AG04450 (cell line): ENCODE results near the gene MAD1L1. TPM values are rescaled to one million over a fixed set of nuclear protein-coding genes. Genes with fewer than 3 reads are reported as not detected.

Experiments used
- CTCF ChIA-PET: fragments of 300-600, 350-600 bp; formaldehyde crosslinking; extraction: SDS; loops from one replicate; lab custom pipeline; 2022; ENCODE audit warnings: antibody characterized with exemption, inconsistent platforms; lab: Charles Lee
- POLR2A ChIA-PET: fragments of 350-600 bp; formaldehyde crosslinking; extraction: SDS; loops from one replicate; lab custom pipeline; 2021; ENCODE audit warnings: antibody characterized with exemption, inconsistent platforms; lab: Yijun Ruan, JAX
- DNase-seq: peaks from one replicate; pipeline ENCODE4 v3.0.0-alpha.2; 2011; ENCODE audit warnings: low read depth, low spot score
- H3K27ac ChIP-seq: one replicate; pipeline ENCODE4 v1.5.1; 2012; ENCODE audit warnings: low read depth, low read length, control low read depth
- H3K27me3 ChIP-seq: one replicate; pipeline ENCODE4 v1.6.0; 2012; ENCODE audit warnings: low read length; ENCODE audit not compliant: control insufficient read depth, insufficient read depth
- H3K4me3 ChIP-seq: 2 replicates; pipeline ENCODE4 v1.5.1; 2011; ENCODE audit warnings: mild to moderate bottlenecking, low read depth, low read length, control low read depth
- H3K9me3 ChIP-seq: 2 replicates; pipeline ENCODE4 v1.5.1; 2012; ENCODE audit warnings: low read length; ENCODE audit not compliant: control insufficient read depth, insufficient read depth
- polyA plus RNA-seq: library from polyadenylated mRNA; depleted of rRNA; stranded (reverse); fragments of >200 nt; gene quantifications from 2 replicates; pipeline ENCODE4 v1.2.3, GENCODE V29; 2011
- TF ChIP-seq, protein P1 (sequence below): IDR thresholded peaks from 2 replicates; pipeline ENCODE4 v1.5.1; 2011; ENCODE audit warnings: low read depth, low read length, control low read depth, inconsistent platforms

MAD1L1 gene
- polyA plus RNA-seq, 1 experiment, result 11.9 TPM

DNA sequence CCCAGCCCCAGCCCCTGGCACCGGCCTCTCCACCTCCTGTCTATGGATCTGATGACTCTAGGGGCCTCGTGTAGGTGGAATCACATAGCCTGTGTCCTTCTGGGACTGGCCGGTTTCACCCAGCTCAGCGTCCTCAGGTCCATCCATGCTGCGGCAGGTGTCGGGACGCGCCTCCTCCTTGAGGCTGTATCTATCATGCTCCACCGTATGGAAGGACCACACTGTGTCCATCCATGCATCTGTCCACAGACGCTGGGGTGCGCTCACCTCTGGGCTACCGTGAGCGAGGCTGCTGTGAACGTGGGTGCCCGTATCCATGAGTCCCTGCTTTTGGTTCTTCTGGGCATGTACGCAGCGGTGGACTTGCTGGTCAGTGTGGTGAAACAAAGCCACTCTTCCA is 281.1 kb downstream of the MAD1L1 start:
- no peak overlapping the region for H3K4me3 ChIP-seq
- POLR2A ChIA-PET, result no interaction called here
- peaks cover under 1% of the 10 kb centered on the region; the same call in 1 of the 2 replicates for H3K9me3 ChIP-seq
- no peaks in the 10 kb centered on the region for H3K27me3 ChIP-seq
- TF ChIP-seq, protein P1, sequence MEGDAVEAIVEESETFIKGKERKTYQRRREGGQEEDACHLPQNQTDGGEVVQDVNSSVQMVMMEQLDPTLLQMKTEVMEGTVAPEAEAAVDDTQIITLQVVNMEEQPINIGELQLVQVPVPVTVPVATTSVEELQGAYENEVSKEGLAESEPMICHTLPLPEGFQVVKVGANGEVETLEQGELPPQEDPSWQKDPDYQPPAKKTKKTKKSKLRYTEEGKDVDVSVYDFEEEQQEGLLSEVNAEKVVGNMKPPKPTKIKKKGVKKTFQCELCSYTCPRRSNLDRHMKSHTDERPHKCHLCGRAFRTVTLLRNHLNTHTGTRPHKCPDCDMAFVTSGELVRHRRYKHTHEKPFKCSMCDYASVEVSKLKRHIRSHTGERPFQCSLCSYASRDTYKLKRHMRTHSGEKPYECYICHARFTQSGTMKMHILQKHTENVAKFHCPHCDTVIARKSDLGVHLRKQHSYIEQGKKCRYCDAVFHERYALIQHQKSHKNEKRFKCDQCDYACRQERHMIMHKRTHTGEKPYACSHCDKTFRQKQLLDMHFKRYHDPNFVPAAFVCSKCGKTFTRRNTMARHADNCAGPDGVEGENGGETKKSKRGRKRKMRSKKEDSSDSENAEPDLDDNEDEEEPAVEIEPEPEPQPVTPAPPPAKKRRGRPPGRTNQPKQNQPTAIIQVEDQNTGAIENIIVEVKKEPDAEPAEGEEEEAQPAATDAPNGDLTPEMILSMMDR, result no peak
- CTCF ChIA-PET, result no interaction called here
- no peak for DNase-seq
- H3K27ac ChIP-seq, result no peak overlapping the region

DNA sequence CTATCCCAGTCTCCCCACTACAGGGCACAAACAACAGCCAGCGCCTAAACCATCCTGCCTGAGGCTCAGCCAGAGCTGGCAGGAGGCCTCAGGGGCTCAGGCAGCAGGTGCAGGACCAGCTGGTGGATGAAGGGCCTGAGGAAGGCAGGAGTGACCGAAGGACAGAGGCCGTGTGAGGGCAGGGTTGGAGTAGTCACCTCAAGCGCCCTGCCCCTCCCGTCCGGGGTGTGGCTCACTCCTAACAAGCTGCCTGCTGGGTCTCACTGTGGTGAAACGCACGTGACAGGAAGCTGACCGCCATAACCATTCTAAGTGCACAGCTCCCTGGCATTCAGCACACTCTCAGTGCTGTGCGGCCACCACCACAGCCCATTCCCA is 281.6 kb downstream of the MAD1L1 start:
- ChIA-PET CTCF (no interaction called here), POLR2A (interaction anchor here (0.5 kb wide), 1 partner anchor 68 kb away, joined by 4 read pairs; no protein-coding TSS in a partner anchor)
- Histone ChIP-seq H3K4me3 (no peak overlapping the region), H3K27me3 (no peaks in the 10 kb centered on the region), H3K27ac (no peak overlapping the region), H3K9me3 (peaks cover 3% of the 10 kb centered on the region; the same call in 1 of the 2 replicates)
- DNase-seq, result no peak
- TF ChIP-seq, protein P1, result no peak

DNA sequence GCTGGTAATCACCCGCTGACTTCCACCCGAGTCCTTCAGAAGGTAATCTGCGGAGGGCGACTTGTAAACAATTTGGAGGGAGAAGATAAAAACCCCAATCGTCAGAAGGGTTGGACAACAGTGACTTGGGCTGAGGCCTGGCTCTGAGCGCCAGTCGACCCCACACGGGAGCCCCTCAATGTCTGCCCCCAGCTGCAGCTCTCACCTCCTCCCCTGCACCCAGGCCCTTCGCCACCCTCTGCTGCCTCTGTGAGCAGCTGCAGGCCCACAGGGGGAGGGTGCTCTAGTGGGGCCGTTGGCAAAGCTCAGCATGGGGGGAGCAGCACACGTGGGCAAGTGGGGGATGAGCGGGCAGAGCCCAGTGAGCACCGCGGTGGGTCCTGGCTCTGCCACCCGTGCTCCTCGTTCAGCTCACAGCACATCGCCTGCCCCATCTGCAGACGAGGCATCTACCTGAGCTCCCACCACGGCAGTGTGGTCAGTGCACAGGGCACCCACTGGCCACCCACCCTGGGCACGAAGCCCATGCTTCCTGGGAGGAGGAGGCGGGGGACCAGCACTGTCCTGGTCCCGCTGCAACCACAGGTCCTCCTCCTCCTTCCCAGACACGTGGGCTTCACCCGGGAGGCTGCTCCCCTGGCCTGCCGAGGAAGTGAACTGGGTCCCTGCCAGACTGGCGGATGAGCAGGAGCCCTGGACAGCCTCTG is 282.1 kb downstream of the MAD1L1 start:
- ChIA-PET CTCF (interaction anchor here (0.6 kb wide), 1 partner anchor 187 kb away, joined by 3 read pairs; no protein-coding TSS in a partner anchor), POLR2A (interaction anchor here (0.5 kb wide), 1 partner anchor 68 kb away, joined by 4 read pairs; no protein-coding TSS in a partner anchor)
- Histone ChIP-seq H3K27me3 (no peaks in the 10 kb centered on the region), H3K27ac (no peak overlapping the region), H3K9me3 (peaks cover 3% of the 10 kb centered on the region; the same call in 1 of the 2 replicates), H3K4me3 (no peak overlapping the region)
- TF ChIP-seq, protein P1, result no peak
- DNase-seq, result no peak

DNA sequence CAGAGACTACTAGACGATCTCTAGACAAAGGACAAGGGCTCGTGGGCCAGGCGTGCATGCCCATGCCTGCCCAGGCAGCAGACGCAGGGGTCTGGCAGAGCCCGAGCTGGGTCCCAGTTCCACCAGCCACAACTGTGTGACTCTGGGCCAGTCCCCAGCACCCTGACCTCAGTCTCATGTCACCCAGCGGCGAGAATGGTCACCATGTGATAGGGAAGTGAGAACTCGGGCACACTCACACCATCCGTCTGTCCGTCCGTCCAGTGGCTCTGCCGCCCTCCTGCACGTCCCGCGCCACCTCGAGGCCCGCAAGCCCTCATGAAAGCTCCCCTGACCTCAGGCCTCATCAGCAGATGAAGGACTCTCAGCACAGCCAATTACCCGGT is 282.7 kb downstream of the MAD1L1 start:
- CTCF ChIA-PET, result interaction anchor here (0.6 kb wide), 1 partner anchor 188 kb away, joined by 3 read pairs; no protein-coding TSS in a partner anchor
- TF ChIP-seq, protein P1, result no peak
- no peak overlapping the region for H3K27ac ChIP-seq
- no peak overlapping the region for H3K4me3 ChIP-seq
- DNase-seq, result no peak
- H3K9me3 ChIP-seq, result peaks cover 3% of the 10 kb centered on the region; the same call in 1 of the 2 replicates
- POLR2A ChIA-PET, result no interaction called here
- H3K27me3 ChIP-seq, result no peaks in the 10 kb centered on the region

DNA sequence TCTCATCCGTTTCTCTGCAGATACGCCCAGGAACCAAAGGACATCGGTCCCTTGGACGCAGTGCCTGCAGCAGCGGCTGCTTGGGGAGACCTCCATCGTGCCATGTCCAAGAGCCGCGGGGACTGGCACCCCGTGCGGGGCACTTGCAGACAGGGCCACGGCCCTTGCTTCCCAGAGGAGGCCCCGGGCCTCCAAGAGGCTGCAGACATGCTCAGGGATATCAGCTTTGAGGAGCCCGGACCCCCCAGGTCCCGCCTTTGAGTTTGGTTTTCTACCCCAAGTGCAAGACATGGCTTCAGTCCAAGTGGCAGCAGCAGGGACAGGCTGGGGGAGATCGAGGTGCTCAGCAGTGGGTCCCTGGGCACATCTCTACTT is 283.1 kb downstream of the MAD1L1 start:
- TF ChIP-seq, protein P1, result no peak
- no peak for DNase-seq
- Histone ChIP-seq H3K9me3 (peaks cover 3% of the 10 kb centered on the region; the same call in 1 of the 2 replicates), H3K27ac (no peak overlapping the region), H3K4me3 (no peak overlapping the region), H3K27me3 (no peaks in the 10 kb centered on the region)
- ChIA-PET CTCF (no interaction called here), POLR2A (no interaction called here)
